HG03025 (cell line): Measurements from ENCODE around the gene TTR.

Source experiments
- ATAC-seq: cut with Tn5 transposase; IDR thresholded peaks from one replicate; pipeline ENCODE4 v1.9.1; 2021; ENCODE audit warnings: mild to moderate bottlenecking, moderate library complexity; ENCODE audit not compliant: unreplicated experiment, low FRiP score

Gene TTR

GRCh38 chr18:31591628-31592027 is at the start of gene TTR:
TTR (plus strand) TSS chr18:31591877; CDS start chr18:31591903, 26 bp downstream.
- no peak for ATAC-seq

- ATAC-seq = no peak
Observed at GRCh38 chr18:31546476-31546875, 45.2 kb upstream of the TTR start.

GRCh38 chr18:31548853-31549252 is 42.8 kb upstream of the TTR start:
- ATAC-seq = no peak

- ATAC-seq = no peak
Observed at GRCh38 chr18:31549416-31549815, 42.3 kb upstream of the TTR start.

GRCh38 chr18:31551883-31552282 is 39.8 kb upstream of the TTR start:
- no peak for ATAC-seq

GRCh38 chr18:31553800-31554199 is 37.9 kb upstream of the TTR start:
- ATAC-seq = no peak

- ATAC-seq = no peak
Observed at GRCh38 chr18:31554776-31555175, 36.9 kb upstream of the TTR start.

GRCh38 chr18:31555971-31556747 is 35.5 kb upstream of the TTR start:
- ATAC-seq = no peak

GRCh38 chr18:31557446-31557845 is 34.2 kb upstream of the TTR start:
- no peak for ATAC-seq

GRCh38 chr18:31558567-31558966 is 33.1 kb upstream of the TTR start:
- ATAC-seq = no peak

- ATAC-seq = no peak
Observed at GRCh38 chr18:31562726-31563125, 29.0 kb upstream of the TTR start.

GRCh38 chr18:31563778-31564177 is 27.9 kb upstream of the TTR start:
- ATAC-seq = no peak

GRCh38 chr18:31565345-31565744 is 26.3 kb upstream of the TTR start:
- no peak for ATAC-seq

- ATAC-seq = no peak
Observed at GRCh38 chr18:31565782-31566512, 25.7 kb upstream of the TTR start.

GRCh38 chr18:31566576-31567306 is 24.9 kb upstream of the TTR start:
- no peak for ATAC-seq

- no peak for ATAC-seq
Observed at GRCh38 chr18:31572368-31572767, 19.3 kb upstream of the TTR start.

GRCh38 chr18:31573051-31573450 is 18.6 kb upstream of the TTR start:
- no peak for ATAC-seq

- ATAC-seq = no peak
Observed at GRCh38 chr18:31574359-31574758, 17.3 kb upstream of the TTR start.

- ATAC-seq = no peak
Observed at GRCh38 chr18:31575515-31576257, 16.0 kb upstream of the TTR start.

- no peak for ATAC-seq
Observed at GRCh38 chr18:31576670-31577069, 15.0 kb upstream of the TTR start.

GRCh38 chr18:31577195-31577594 is 14.5 kb upstream of the TTR start:
- no peak for ATAC-seq
